Stimulated activated CD8-positive, alpha-beta memory T cell treated with anti-CD3 and anti-CD28 coated beads, Interleukin-15, amount 100 ng/mL, for 4 hours (primary cell): Measurements from ENCODE around the gene MED25.

ENCODE experiments used
- DNase-seq, 2 donors: peaks; one replicate each; pipeline ENCODE4 v3.0.0-alpha.2; 2020; ENCODE audit warnings: low read depth in 2 of 2

The MED25 gene

GRCh38 chr19:49817964-49818648 is at the start of gene MED25:
MED25 (plus strand) TSS chr19:49818289; CDS start chr19:49818342, 53 bp downstream.
- DNase-seq: peak; percentile 67 to 78

GRCh38 chr19:49770529-49770928 is 47.6 kb upstream of the MED25 start:
- DNase-seq: no peak

- DNase-seq: no peak
Measured at GRCh38 chr19:49771674-49772139, 46.4 kb upstream of the MED25 start.

DNA sequence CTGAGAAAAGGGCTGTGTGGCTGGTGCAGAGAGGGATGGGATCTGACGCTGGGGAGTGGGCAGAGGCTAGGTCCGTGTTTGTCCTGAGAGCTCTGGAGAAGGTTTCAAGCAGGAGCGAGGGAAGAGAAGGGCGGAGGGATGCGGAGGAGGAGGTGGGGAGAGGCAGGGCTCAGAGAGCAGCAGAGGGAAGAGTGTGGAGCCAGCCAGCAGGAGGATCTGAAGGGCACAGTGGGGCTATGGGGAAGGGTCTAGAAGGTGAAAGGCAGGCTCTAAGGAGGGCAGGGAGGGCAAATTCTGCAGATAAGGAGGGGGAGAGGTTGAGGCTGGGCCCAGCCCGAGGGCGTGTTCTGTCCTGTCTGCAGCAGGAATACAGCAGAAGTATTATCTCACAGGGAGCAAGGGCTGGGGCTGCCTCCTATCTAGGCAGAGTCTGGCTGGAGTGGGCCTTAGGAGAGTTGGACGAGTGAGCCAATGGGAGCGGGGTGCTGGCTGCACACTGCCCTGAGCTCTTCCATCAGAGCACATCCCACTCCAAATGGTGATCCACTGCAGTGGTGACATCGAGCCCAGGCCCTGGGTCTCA is 45.1 kb upstream of the MED25 start:
- no peak for DNase-seq

- no peak for DNase-seq
Measured at GRCh38 chr19:49773663-49774350, 44.3 kb upstream of the MED25 start.

DNA sequence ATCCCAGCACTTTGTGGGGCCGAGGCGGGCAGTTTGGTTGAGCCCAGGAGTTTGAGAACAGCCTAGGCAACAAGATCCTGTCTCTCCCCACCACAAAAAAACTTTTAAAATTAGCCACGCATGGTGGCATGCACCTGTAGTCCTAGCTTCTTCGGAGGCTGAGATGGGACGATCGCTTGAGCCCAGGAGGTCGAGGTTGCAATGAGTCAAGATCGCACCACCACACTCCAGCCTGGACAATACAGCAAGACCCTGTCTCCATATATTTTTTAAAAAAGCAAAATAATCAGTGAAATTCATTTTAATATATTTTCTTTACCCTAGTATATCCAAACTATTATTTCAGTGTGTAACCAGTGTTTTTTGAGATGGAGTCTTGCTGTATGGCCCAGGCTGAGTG is 43.1 kb upstream of the MED25 start:
- no peak for DNase-seq

DNA sequence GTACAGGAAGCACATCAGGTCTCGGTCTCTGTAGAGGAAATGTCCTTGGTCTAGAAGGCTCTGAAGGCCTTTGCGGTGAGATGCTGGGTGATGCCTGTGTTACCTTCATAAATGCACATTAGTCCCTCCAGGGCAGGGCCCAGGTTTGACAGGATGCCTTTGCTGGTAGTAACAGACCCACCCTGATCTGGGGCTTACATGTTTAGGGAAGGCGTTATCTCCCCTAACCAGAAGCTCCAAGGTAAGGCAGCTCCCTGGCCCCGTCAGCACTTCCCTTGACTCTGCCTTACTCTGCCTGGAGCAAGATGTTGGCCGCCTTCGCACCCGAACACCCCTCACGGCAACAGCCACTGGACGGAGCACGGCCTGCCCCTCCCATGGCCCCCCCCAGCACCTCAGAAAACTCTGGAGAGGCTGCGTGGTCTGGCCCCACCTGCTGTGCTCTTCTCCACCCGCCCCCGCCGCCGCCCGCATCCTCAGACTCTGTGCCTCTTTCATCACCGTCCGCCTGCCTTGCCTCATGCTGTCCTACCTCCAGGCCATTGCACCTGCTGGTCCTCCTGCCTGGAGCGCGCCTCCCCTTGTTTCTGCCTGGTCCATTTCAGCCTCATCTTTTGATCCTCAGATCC is 42.2 kb upstream of the MED25 start:
- no peak for DNase-seq

- no peak for DNase-seq
Measured at GRCh38 chr19:49776371-49776764, 41.7 kb upstream of the MED25 start.

GRCh38 chr19:49779731-49780555 is 38.1 kb upstream of the MED25 start:
- no peak for DNase-seq

- DNase-seq: no peak
Measured at GRCh38 chr19:49780861-49781260, 37.2 kb upstream of the MED25 start.

DNA sequence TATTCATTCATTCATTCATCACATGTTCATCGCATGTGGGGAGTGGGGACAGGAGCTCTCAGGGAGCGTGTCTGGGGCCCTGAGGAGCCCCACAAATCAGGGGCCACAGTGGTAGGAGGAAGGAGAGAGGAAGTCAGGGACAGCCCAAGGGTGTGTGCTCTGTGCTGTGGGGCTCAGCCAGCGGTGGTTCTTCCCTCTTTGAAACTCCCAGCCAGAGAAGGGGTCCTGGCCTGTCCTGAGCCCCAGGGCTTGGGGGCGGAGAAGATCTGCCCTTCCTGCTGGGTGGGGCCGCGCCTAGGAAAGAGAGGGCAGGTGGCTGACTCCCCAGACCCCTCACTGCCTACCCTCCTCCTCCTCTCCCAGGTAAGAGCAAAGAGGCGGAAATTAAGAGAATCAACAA is 36.7 kb upstream of the MED25 start:
- no peak for DNase-seq

GRCh38 chr19:49782515-49782914 is 35.6 kb upstream of the MED25 start:
- DNase-seq: no peak

DNA sequence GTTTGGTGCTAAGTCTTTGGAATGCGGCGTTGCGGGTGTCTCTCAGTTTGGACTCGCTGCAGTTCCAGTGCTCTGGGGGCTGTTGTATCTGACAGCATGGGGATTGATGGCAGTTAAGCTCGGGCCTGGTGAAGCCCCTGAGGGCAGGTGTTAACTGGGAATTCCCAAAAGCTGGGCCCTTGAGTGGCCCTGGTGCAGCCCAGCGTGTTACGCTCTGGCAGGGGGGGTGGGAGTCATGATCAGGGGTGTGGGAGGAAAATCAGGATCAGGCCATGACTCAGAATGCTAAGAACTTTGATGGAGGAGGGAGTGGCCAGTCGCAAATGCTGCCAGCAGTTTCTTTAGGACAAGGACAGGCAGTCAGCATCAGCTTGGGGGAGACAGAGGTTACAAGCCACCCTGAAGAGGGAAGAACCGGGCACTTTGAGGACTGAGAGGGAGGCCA is 31.7 kb upstream of the MED25 start:
- DNase-seq: no peak

- no peak for DNase-seq
Measured at GRCh38 chr19:49787746-49788145, 30.3 kb upstream of the MED25 start.

- no peak for DNase-seq
Measured at GRCh38 chr19:49788857-49789256, 29.2 kb upstream of the MED25 start.

- DNase-seq: no peak
Measured at GRCh38 chr19:49790866-49791265, 27.2 kb upstream of the MED25 start.

GRCh38 chr19:49791776-49792445 is 26.2 kb upstream of the MED25 start:
- DNase-seq: no peak

GRCh38 chr19:49792829-49793560 is 25.1 kb upstream of the MED25 start:
- no peak for DNase-seq

- DNase-seq: no peak
Measured at GRCh38 chr19:49793561-49793840, 24.6 kb upstream of the MED25 start.

- DNase-seq: no peak
Measured at GRCh38 chr19:49795615-49796014, 22.5 kb upstream of the MED25 start.

- DNase-seq: no peak
Measured at GRCh38 chr19:49798574-49798973, 19.5 kb upstream of the MED25 start.
